GM21390 (cell line): ENCODE data around the gene DLL3.
A peak's percentile ranks its signal among the peaks of the same experiment; 100 is the strongest.

Experiments
- ATAC-seq: cut with Tn5 transposase; IDR thresholded peaks from one replicate; pipeline ENCODE4 v1.9.1; 2021; ENCODE audit not compliant: unreplicated experiment

The DLL3 gene

GRCh38 chr19:39515551-39516191 lies 16.9 kb downstream of the DLL3 start:
- ATAC-seq = no peak

- ATAC-seq = no peak
These were observed 17.5 kb downstream of the DLL3 start for GRCh38 chr19:39516270-39516669.

GRCh38 chr19:39517432-39517831 lies 18.7 kb downstream of the DLL3 start:
- ATAC-seq = no peak

- ATAC-seq = no peak
These were observed 19.7 kb downstream of the DLL3 start for GRCh38 chr19:39518458-39518857.

GRCh38 chr19:39518975-39519374 lies 20.2 kb downstream of the DLL3 start:
- no peak for ATAC-seq

- ATAC-seq = no peak
These were observed 22.1 kb downstream of the DLL3 start for GRCh38 chr19:39520541-39521484.

- no peak for ATAC-seq
These were observed 25.7 kb downstream of the DLL3 start for GRCh38 chr19:39524495-39524894.

- no peak for ATAC-seq
These were observed 26.5 kb downstream of the DLL3 start for GRCh38 chr19:39525205-39525604.

GRCh38 chr19:39531834-39532232 lies 33.1 kb downstream of the DLL3 start:
- no peak for ATAC-seq

- ATAC-seq = peak; percentile 85
These were observed 33.7 kb downstream of the DLL3 start, which contains the start of gene EID2B for GRCh38 chr19:39532233-39533002. EID2B (minus strand) TSS chr19:39532852; CDS start chr19:39532802, 50 bp downstream.

GRCh38 chr19:39533003-39533512 lies 34.3 kb downstream of the DLL3 start:
- ATAC-seq = peak; percentile 6

GRCh38 chr19:39533791-39534190 lies 35.0 kb downstream of the DLL3 start:
- ATAC-seq = no peak

- ATAC-seq = no peak
These were observed 40.4 kb downstream of the DLL3 start for GRCh38 chr19:39539165-39539517.

- peak; percentile 80 for ATAC-seq
These were observed 41.0 kb downstream of the DLL3 start, which contains the start of gene EID2 for GRCh38 chr19:39539518-39540332. EID2 (minus strand) TSS chr19:39540161; CDS start chr19:39540079, 82 bp downstream.

GRCh38 chr19:39540333-39540673 lies 41.6 kb downstream of the DLL3 start:
- no peak for ATAC-seq

GRCh38 chr19:39542206-39542605 lies 43.5 kb downstream of the DLL3 start:
- no peak for ATAC-seq

GRCh38 chr19:39543477-39543857 lies 44.7 kb downstream of the DLL3 start:
- ATAC-seq = no peak

- no peak for ATAC-seq
These were observed 45.6 kb downstream of the DLL3 start for GRCh38 chr19:39544226-39544903.

GRCh38 chr19:39544911-39545310 lies 46.2 kb downstream of the DLL3 start:
- no peak for ATAC-seq

GRCh38 chr19:39546599-39546998 lies 47.9 kb downstream of the DLL3 start:
- no peak for ATAC-seq
